ENCODE data around the gene MRPS12.
"Not testable (repeated sequence)": the region's sequence is repeated elsewhere in the genome, so short reads cannot be mapped to it uniquely, and the experiment has no call there.

The MRPS12 gene

DNA sequence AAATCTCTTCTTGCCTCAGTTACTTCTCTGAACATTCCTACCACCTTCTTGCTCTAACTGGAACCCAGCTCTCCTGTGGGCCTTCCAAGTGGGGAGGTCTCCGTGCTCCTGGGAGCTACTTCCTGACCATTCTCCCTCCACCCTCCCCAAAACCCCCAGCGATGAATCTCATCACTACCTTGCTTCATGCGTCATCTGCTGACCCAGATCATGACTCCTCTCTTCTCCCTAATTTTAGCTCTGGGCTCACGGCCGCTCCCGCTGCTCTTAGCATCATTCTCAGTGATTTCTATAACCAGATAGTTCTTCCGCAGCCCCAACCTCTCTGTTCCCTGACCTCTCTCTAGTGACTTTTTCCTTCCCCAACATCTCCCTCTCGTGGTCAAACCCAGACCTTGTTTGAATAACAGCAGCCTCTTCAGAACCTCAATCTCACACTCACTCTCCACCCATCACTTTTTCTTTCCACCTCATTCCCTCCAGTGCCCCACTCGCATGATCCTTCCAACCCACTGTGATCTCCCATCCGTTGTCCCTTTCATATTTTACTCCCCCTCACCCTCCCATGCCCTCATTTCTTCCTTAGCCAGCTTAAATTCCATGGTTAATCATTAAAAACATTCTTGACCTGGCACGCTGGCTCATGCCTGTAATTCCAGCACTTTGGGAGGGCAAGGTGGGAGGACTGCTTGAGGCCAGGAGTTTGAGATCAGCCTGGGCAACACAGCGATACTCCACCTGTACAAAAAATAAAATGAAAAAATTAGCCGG, 21.8 kb downstream of the MRPS12 start:
- peak overlapping the region; percentile 52 for H3K27ac ChIP-seq
- TF ChIP-seq ZFX (IDR thresholded peaks at IDR 0.05; ENCODE audit: borderline replicate concordance) (no peak), CTCF (IDR thresholded peaks at IDR 0.05) (peak; percentile 80)

GRCh38 chr19:38953677-38954076, 22.9 kb downstream of the MRPS12 start:
- no peak for TF ChIP-seq ZFX (IDR thresholded peaks at IDR 0.05; ENCODE audit: borderline replicate concordance)
- no peak for TF ChIP-seq CTCF (IDR thresholded peaks at IDR 0.05)
- H3K27ac ChIP-seq: no peak overlapping the region; the same call in 1 of the 2 replicates

GRCh38 chr19:38956264-38956663, 25.5 kb downstream of the MRPS12 start:
- no peak overlapping the region for H3K27ac ChIP-seq
- TF ChIP-seq ZFX (IDR thresholded peaks at IDR 0.05; ENCODE audit: borderline replicate concordance) (no peak), CTCF (IDR thresholded peaks at IDR 0.05) (no peak)

DNA sequence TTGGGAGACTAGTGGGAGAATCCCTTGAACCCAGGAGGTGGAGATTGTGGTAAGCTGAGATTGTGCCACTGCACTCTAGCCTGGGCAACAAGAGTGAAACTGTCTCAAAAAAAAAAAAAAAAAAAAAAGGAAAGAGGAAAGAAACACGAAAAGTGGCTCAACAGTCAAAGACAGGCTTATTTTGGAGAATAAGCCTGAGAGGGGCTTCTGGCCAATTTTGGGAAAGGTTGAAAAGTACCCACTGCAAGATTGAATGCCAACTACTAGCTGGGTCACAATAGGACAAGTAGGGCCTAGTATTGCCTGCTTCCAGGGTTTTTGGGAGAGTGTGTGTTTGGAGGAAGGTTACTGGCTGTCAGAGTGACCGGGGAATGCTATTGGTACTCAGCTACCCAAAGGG, 27.6 kb downstream of the MRPS12 start:
- H3K27ac ChIP-seq: no peak overlapping the region
- TF ChIP-seq CTCF (IDR thresholded peaks at IDR 0.05) (no peak), ZFX (IDR thresholded peaks at IDR 0.05; ENCODE audit: borderline replicate concordance) (no peak)

- TF ChIP-seq CTCF (IDR thresholded peaks at IDR 0.05) (no peak), ZFX (IDR thresholded peaks at IDR 0.05; ENCODE audit: borderline replicate concordance) (no peak)
- no peak overlapping the region for H3K27ac ChIP-seq
Measured at GRCh38 chr19:38959618-38960017, 28.9 kb downstream of the MRPS12 start.

DNA sequence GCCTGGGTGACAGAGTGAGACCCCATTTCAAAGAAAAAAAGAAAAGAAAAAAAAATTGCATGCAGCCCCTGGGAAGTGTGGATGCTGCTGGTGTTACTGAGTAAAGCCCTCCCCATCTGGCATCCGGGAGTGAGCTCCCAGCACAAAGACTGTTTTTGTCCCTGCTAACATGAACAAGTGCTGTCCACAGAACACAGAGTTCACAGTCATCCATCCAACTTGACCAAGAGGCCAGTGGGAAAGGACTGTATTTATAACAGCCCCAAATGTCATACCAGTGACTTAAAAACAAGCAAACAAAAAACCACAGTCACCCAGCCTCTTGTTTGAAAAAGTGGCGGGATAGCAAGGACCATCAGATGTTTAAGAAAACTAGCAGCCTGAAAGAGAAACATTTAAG, 34.0 kb downstream of the MRPS12 start:
- TF ChIP-seq CTCF (IDR thresholded peaks at IDR 0.05) (no peak), ZFX (IDR thresholded peaks at IDR 0.05; ENCODE audit: borderline replicate concordance) (no peak)
- H3K27ac ChIP-seq: no peak overlapping the region

- H3K27ac ChIP-seq: not testable (repeated sequence)
Measured at GRCh38 chr19:38966149-38966548, 35.4 kb downstream of the MRPS12 start.

Measured in 22Rv1 (cell line).